HepG2 (cell line): Measurements from ENCODE around the gene DDC. TPM values are rescaled to one million over a fixed set of nuclear protein-coding genes. Genes with fewer than 3 reads are reported as not detected.

ENCODE experiments used
- ARNT ChIP-seq: fragments of 450-650 bp; IDR thresholded peaks from 2 replicates; pipeline ENCODE4 v1.6.1; 2017
- ATF1 ChIP-seq: IDR thresholded peaks from 2 replicates; pipeline ENCODE4 v1.6.1; 2016; ENCODE audit warnings: mild to moderate bottlenecking, control low read depth
- CREB3 ChIP-seq: sonication (generic); formaldehyde crosslinking; IDR thresholded peaks from 2 replicates; pipeline ENCODE4 v1.5.0; 2020; ENCODE audit warnings: missing genetic modification reagents
- DDIT3 ChIP-seq: sonication (generic); formaldehyde crosslinking; IDR thresholded peaks from 2 replicates; pipeline ENCODE4 v1.4.0; 2020; ENCODE audit warnings: mild to moderate bottlenecking, missing genetic modification reagents
- ELF1 ChIP-seq: sonication (generic); formaldehyde crosslinking; IDR thresholded peaks from 2 replicates; pipeline ENCODE4 v1.4.0; 2020; ENCODE audit warnings: missing genetic modification reagents
- EZH2 ChIP-seq: conservative IDR thresholded peaks from 2 replicates; pipeline ENCODE4 v1.6.1; 2012; ENCODE audit warnings: mild to moderate bottlenecking, low read depth, low read length, moderate library complexity
- FOXK1 ChIP-seq: sonication (generic); formaldehyde crosslinking; IDR thresholded peaks from 2 replicates; pipeline ENCODE4 v1.4.0; 2020; ENCODE audit warnings: low read depth, missing genetic modification reagents, borderline replicate concordance
- HMGA1 ChIP-seq: sonication (generic); formaldehyde crosslinking; conservative IDR thresholded peaks from 2 replicates; pipeline ENCODE4 v1.4.0; 2020; ENCODE audit warnings: missing genetic modification reagents
- JARID2 ChIP-seq: sonication (generic); formaldehyde crosslinking; IDR thresholded peaks from 2 replicates; pipeline ENCODE4 v1.8.1; 2023; ENCODE audit warnings: missing genetic modification reagents, inconsistent platforms; ENCODE audit not compliant: insufficient replicate concordance
- KLF16 ChIP-seq, 2 experiments: sonication (generic) in 1 of 2; formaldehyde crosslinking in 1 of 2; IDR thresholded peaks; 2 replicates each; pipeline versions ENCODE4 v1.6.1 to v1.8.0; 2016 to 2023; ENCODE audit warnings: missing genetic modification reagents in 2 of 2, missing compliant biosample characterization in 1 of 2
- MYNN ChIP-seq: sonication (generic); formaldehyde crosslinking; IDR thresholded peaks from 2 replicates; pipeline ENCODE4 v1.4.0; 2020; ENCODE audit warnings: mild to moderate bottlenecking, low read depth, missing genetic modification reagents
- NR2F2 ChIP-seq: IDR thresholded peaks from 2 replicates; pipeline ENCODE4 v1.6.1; 2012; ENCODE audit warnings: low read depth, inconsistent platforms, borderline replicate concordance
- RXRB ChIP-seq: IDR thresholded peaks from 2 replicates; pipeline ENCODE4 v1.6.1; 2016; ENCODE audit warnings: borderline replicate concordance, missing genetic modification reagents, missing compliant biosample characterization
- SIN3A ChIP-seq: IDR thresholded peaks from 2 replicates; pipeline ENCODE4 v1.6.1; 2011; ENCODE audit warnings: low read depth, mild to moderate bottlenecking, control low read depth, low read length, borderline replicate concordance
- SRSF9 ChIP-seq: fragments of 200-400 bp; formaldehyde crosslinking; IDR thresholded peaks from 2 replicates; pipeline ENCODE4 v1.6.1; 2018; ENCODE audit warnings: borderline replicate concordance, mild to moderate bottlenecking, low read depth, low read length; ENCODE audit not compliant: insufficient read depth, poor library complexity, severe bottlenecking
- TERF1 ChIP-seq: sonication (generic); formaldehyde crosslinking; IDR thresholded peaks from 2 replicates; pipeline ENCODE4 v1.8.0; 2022; ENCODE audit warnings: mild to moderate bottlenecking, missing genetic modification reagents, moderate library complexity
- ZBTB2 ChIP-seq: sonication (generic); formaldehyde crosslinking; IDR thresholded peaks from 2 replicates; pipeline ENCODE4 v1.8.0; 2022; ENCODE audit warnings: low read depth, missing genetic modification reagents
- ZBTB46 ChIP-seq: sonication (generic); formaldehyde crosslinking; IDR thresholded peaks from 2 replicates; pipeline ENCODE4 v1.4.0; 2020; ENCODE audit warnings: mild to moderate bottlenecking, missing genetic modification reagents, borderline replicate concordance
- ZNF281 ChIP-seq: sonication (generic); formaldehyde crosslinking; IDR thresholded peaks from 2 replicates; pipeline ENCODE4 v1.4.0; 2020; ENCODE audit warnings: missing genetic modification reagents, borderline replicate concordance
- ZNF530 ChIP-seq: sonication (generic); formaldehyde crosslinking; IDR thresholded peaks from 2 replicates; pipeline ENCODE4 v1.5.0; 2020; ENCODE audit warnings: low read depth, mild to moderate bottlenecking, missing genetic modification reagents
- ZNF782 ChIP-seq: sonication (generic); formaldehyde crosslinking; IDR thresholded peaks from 2 replicates; pipeline ENCODE4 v1.4.0; 2020; ENCODE audit warnings: missing genetic modification reagents, mild to moderate bottlenecking, borderline replicate concordance
- polyA plus RNA-seq, 8 experiments: library from polyadenylated mRNA; depleted of rRNA in 3 of 8; stranded (reverse) in 7 of 8; unstranded in 1 of 8; fragments of >200 nt; fragmentation: Illumina TruSeq in 4 of 8; extraction: Trizol in 4 of 8; gene quantifications; 2 replicates each; pipeline versions ENCODE4 v1.2.1 to v1.2.3, GENCODE V29; 2011 to 2016; ENCODE audit warnings: low read depth in 4 of 8, missing spikeins in 1 of 8, mixed read lengths in 1 of 8; ENCODE audit not compliant: insufficient read depth in 1 of 8
- total RNA-seq, 5 experiments: library from RNA; depleted of rRNA; stranded (reverse); fragments of >200 nt; fragmentation: Illumina TruSeq; extraction: Trizol; gene quantifications; 2 replicates each; pipeline ENCODE4 v1.2.3, GENCODE V29; 2016; ENCODE audit warnings: low read depth in 1 of 5

The DDC gene
- total and polyA plus RNA-seq, 2 of the 13 experiments (the other 11 are each of a cell fraction or from before 2014, with no cell fraction given): 11.7 to 93.3 TPM

- no peak for TF ChIP-seq DDIT3
- no peak for TF ChIP-seq ELF1 (CRISPR knock-in tag)
- no peak for TF ChIP-seq TERF1 (CRISPR knock-in tag)
- TF ChIP-seq RXRB (CRISPR knock-in tag): no peak
- no peak for TF ChIP-seq ATF1 (CRISPR knock-in tag)
- TF ChIP-seq ZNF530: no peak
- no peak for TF ChIP-seq ZBTB2 (CRISPR knock-in tag)
- no peak for TF ChIP-seq MYNN (CRISPR knock-in tag)
- no peak; the same call in 1 of the 2 replicates for TF ChIP-seq SIN3A
- TF ChIP-seq ZNF782 (CRISPR knock-in tag): peak; percentile 39; the same call in 1 of the 2 replicates
- TF ChIP-seq KLF16 (CRISPR knock-in tag; IDR thresholded peaks at IDR 0.05): peak in 1 of 2 experiments; percentile 90; a peak in 2 of 4 replicates
- no peak for TF ChIP-seq EZH2
- TF ChIP-seq SRSF9: no peak
- no peak for TF ChIP-seq ZBTB46 (CRISPR knock-in tag)
- no peak for TF ChIP-seq HMGA1 (CRISPR knock-in tag)
- TF ChIP-seq NR2F2: no peak
- TF ChIP-seq JARID2 (CRISPR knock-in tag): no peak
- TF ChIP-seq FOXK1: peak; percentile 20; the same call in 1 of the 2 replicates
- TF ChIP-seq CREB3 (CRISPR knock-in tag): no peak
- peak; percentile 37; the same call in 1 of the 2 replicates for TF ChIP-seq ZNF281
- no peak for TF ChIP-seq ARNT
Observed at GRCh38 chr7:50449881-50450589, 115.2 kb downstream of the DDC start, which contains the start of gene FIGNL1 (continued).
